OCI-LY1 (cell line): ENCODE results near the gene OSBPL6.

ENCODE experiments used
- EZH2 ChIP-seq: fragments of 200-600 bp; sonication (generic), shearing (Covaris generic); IDR thresholded peaks from 2 replicates; pipeline ENCODE4 v1.8.0; 2017; ENCODE audit warnings: borderline replicate concordance, mixed run types, mild to moderate bottlenecking, antibody characterized with exemption, low read length, moderate library complexity, mixed read lengths
- TF ChIP-seq, protein P1 (sequence below): fragments of 200-600 bp; sonication (generic), shearing (Covaris generic); IDR thresholded peaks from 2 replicates; pipeline ENCODE4 v1.5.1; 2017; ENCODE audit warnings: mild to moderate bottlenecking, antibody characterized with exemption, low read length, moderate library complexity, mixed read lengths

GRCh38 chr2:178155524-178155923 is 38.8 kb upstream of the OSBPL6 start:
- TF ChIP-seq, protein P1, sequence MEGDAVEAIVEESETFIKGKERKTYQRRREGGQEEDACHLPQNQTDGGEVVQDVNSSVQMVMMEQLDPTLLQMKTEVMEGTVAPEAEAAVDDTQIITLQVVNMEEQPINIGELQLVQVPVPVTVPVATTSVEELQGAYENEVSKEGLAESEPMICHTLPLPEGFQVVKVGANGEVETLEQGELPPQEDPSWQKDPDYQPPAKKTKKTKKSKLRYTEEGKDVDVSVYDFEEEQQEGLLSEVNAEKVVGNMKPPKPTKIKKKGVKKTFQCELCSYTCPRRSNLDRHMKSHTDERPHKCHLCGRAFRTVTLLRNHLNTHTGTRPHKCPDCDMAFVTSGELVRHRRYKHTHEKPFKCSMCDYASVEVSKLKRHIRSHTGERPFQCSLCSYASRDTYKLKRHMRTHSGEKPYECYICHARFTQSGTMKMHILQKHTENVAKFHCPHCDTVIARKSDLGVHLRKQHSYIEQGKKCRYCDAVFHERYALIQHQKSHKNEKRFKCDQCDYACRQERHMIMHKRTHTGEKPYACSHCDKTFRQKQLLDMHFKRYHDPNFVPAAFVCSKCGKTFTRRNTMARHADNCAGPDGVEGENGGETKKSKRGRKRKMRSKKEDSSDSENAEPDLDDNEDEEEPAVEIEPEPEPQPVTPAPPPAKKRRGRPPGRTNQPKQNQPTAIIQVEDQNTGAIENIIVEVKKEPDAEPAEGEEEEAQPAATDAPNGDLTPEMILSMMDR, result no peak
- TF ChIP-seq EZH2, result no peak
